Esophagus muscularis mucosa (tissue), 4 donors: ENCODE measurements around the gene SFXN1. TPM values are rescaled to one million over a fixed set of nuclear protein-coding genes. Genes with fewer than 3 reads are reported as not detected.

Experiments
- DNase-seq: peaks from one replicate; pipeline ENCODE4 v3.0.0-alpha.2; 2017; ENCODE audit errors: extremely low spot score
- H3K27ac ChIP-seq, 4 donors: fragments of 200-600 bp; sonication (generic); replicated peaks in 1 of 4; 1 replicate in 3 of 4; 2 replicates in 1 of 4; pipeline ENCODE4 v1.5.1; 2016 to 2019; ENCODE audit warnings: mild to moderate bottlenecking in 1 of 4
- H3K27me3 ChIP-seq, 4 donors: fragments of 200-600 bp; sonication (generic); one replicate each; pipeline versions ENCODE4 v1.5.1 to v1.6.0; 2016 to 2019
- H3K36me3 ChIP-seq, 4 donors: fragments of 200-600 bp; sonication (generic); one replicate each; pipeline ENCODE4 v1.5.1; 2016 to 2019
- H3K4me1 ChIP-seq, 4 donors: fragments of 200-600 bp; sonication (generic); one replicate each; pipeline ENCODE4 v1.5.1; 2016 to 2019
- H3K4me3 ChIP-seq, 4 donors: fragments of 200-600 bp; sonication (generic); 1 replicate in 2 of 4; 2 replicates in 2 of 4; pipeline ENCODE4 v1.5.1; 2016 to 2019; ENCODE audit warnings: mild to moderate bottlenecking in 4 of 4, moderate library complexity in 1 of 4
- H3K9me3 ChIP-seq, 4 donors: fragments of 200-600 bp; sonication (generic); 1 replicate in 3 of 4; 2 replicates in 1 of 4; pipeline ENCODE4 v1.5.1; 2016 to 2019
- CTCF ChIP-seq, 3 experiments: fragments of 200-600 bp in 2 of 3; fragments of 450-650 bp in 1 of 3; sonication (generic) in 2 of 3; IDR thresholded peaks; one replicate each; pipeline ENCODE4 v1.5.1; 2017 to 2019; ENCODE audit warnings: antibody characterized with exemption in 3 of 3, mild to moderate bottlenecking in 2 of 3, moderate library complexity in 1 of 3
- EP300 ChIP-seq: sonication (generic); formaldehyde crosslinking; IDR thresholded peaks from one replicate; pipeline ENCODE4 v1.6.1; 2017; ENCODE audit warnings: antibody characterized with exemption
- POLR2A ChIP-seq: fragments of 450-650 bp; IDR thresholded peaks from one replicate; pipeline ENCODE4 v1.6.1; 2017; ENCODE audit warnings: antibody characterized with exemption, moderate library complexity, mild to moderate bottlenecking, low read depth
- POLR2AphosphoS5 ChIP-seq, 2 donors: sonication (generic); formaldehyde crosslinking; IDR thresholded peaks; one replicate each; pipeline ENCODE4 v1.6.1; 2017; ENCODE audit warnings: antibody characterized with exemption in 2 of 2
- WGBS: methylation state at CpG from one replicate; pipeline ENCODE4 v1.1.5; 2018; 5-methylcytosine and 5-hydroxymethylcytosine counted together
- intact Hi-C: fragments of 100-400 bp; cut with DNase I; formaldehyde crosslinking; loops from one replicate; pipeline ENCODE4 v1.15.1; 2023
- total RNA-seq, 4 donors: library from RNA; depleted of rRNA; stranded (reverse); fragments of >200 nt; gene quantifications; one replicate each; pipeline versions ENCODE4 v1.1.0 to v1.2.1, GENCODE V29; 2016

The SFXN1 gene
- total RNA-seq, 4 donors from 2014 or later: 11.2 to 18.1 (median 15.3) TPM

- Histone ChIP-seq H3K9me3 (no peaks in the 10 kb centered on the region), H3K4me1 (peaks cover 14 to 32% (median 19%) of the 10 kb centered on the region in 4 donors), H3K27ac (no peak overlapping the region), H3K4me3 (no peak overlapping the region), H3K27me3 (no peaks in the 10 kb centered on the region), H3K36me3 (peaks cover 0 to 27% (median 15%) of the 10 kb centered on the region in 4 donors)
- no peak for TF ChIP-seq EP300
- TF ChIP-seq POLR2AphosphoS5 (IDR thresholded peaks at IDR 0.05): no peak
- no peak for TF ChIP-seq CTCF (IDR thresholded peaks at IDR 0.05)
- no peak for TF ChIP-seq POLR2A
- DNase-seq: no peak
- intact Hi-C loops: no loop called here
- WGBS: 97% methylated on average over 8 of the region's 8 CpGs
Measured at GRCh38 chr5:175483337-175483736, 5.0 kb downstream of the SFXN1 start.

GRCh38 chr5:175484322-175484721, 6.0 kb downstream of the SFXN1 start:
- peaks cover 0 to 31% (median 15%) of the 10 kb centered on the region in 4 donors for H3K36me3 ChIP-seq
- TF ChIP-seq EP300: no peak
- no peak for TF ChIP-seq POLR2AphosphoS5 (IDR thresholded peaks at IDR 0.05)
- TF ChIP-seq CTCF (IDR thresholded peaks at IDR 0.05): no peak
- TF ChIP-seq POLR2A: no peak
- WGBS: 98% methylated on average over 24 of the region's 26 CpGs
- peaks cover 12 to 22% (median 15%) of the 10 kb centered on the region in 4 donors for H3K4me1 ChIP-seq
- no peak for DNase-seq
- no peaks in the 10 kb centered on the region for H3K27me3 ChIP-seq
- intact Hi-C loops: no loop called here
- H3K9me3 ChIP-seq: no peaks in the 10 kb centered on the region
- H3K27ac ChIP-seq: no peak overlapping the region
- no peak overlapping the region for H3K4me3 ChIP-seq

- H3K36me3 ChIP-seq: peaks cover 0 to 31% (median 15%) of the 10 kb centered on the region in 4 donors
- TF ChIP-seq EP300: no peak
- no peak for TF ChIP-seq POLR2AphosphoS5 (IDR thresholded peaks at IDR 0.05)
- no peak for TF ChIP-seq CTCF (IDR thresholded peaks at IDR 0.05)
- TF ChIP-seq POLR2A: no peak
- H3K27ac ChIP-seq: no peak overlapping the region
- 95% methylated on average over 4 of the region's 4 CpGs for WGBS
- H3K4me1 ChIP-seq: peaks cover 7 to 17% (median 9%) of the 10 kb centered on the region in 4 donors
- no peaks in the 10 kb centered on the region for H3K9me3 ChIP-seq
- DNase-seq: no peak
- intact Hi-C loops: no loop called here
- H3K4me3 ChIP-seq: no peak overlapping the region
- H3K27me3 ChIP-seq: no peaks in the 10 kb centered on the region
Measured at GRCh38 chr5:175484829-175485228, 6.5 kb downstream of the SFXN1 start.

GRCh38 chr5:175485631-175486030, 7.3 kb downstream of the SFXN1 start:
- no peak overlapping the region for H3K4me3 ChIP-seq
- no peaks in the 10 kb centered on the region for H3K27me3 ChIP-seq
- no peak overlapping the region for H3K27ac ChIP-seq
- H3K9me3 ChIP-seq: no peaks in the 10 kb centered on the region
- intact Hi-C loops: no loop called here
- TF ChIP-seq POLR2A: no peak
- TF ChIP-seq POLR2AphosphoS5 (IDR thresholded peaks at IDR 0.05): no peak
- no peak for TF ChIP-seq CTCF (IDR thresholded peaks at IDR 0.05)
- TF ChIP-seq EP300: no peak
- 96% methylated on average over 6 of the region's 6 CpGs for WGBS
- DNase-seq: no peak
- H3K4me1 ChIP-seq: peaks cover 2 to 9% (median 3%) of the 10 kb centered on the region in 4 donors
- peaks cover 0 to 31% (median 15%) of the 10 kb centered on the region in 4 donors for H3K36me3 ChIP-seq

- Histone ChIP-seq H3K36me3 (peaks cover 2 to 43% (median 28%) of the 10 kb centered on the region in 4 donors), H3K27me3 (no peaks in the 10 kb centered on the region), H3K27ac (no peak overlapping the region), H3K9me3 (no peaks in the 10 kb centered on the region), H3K4me1 (peaks cover 0 to 7% (median 4%) of the 10 kb centered on the region in 4 donors), H3K4me3 (no peak overlapping the region)
- intact Hi-C loops: no loop called here
- TF ChIP-seq EP300 (no peak), CTCF (IDR thresholded peaks at IDR 0.05) (no peak), POLR2AphosphoS5 (IDR thresholded peaks at IDR 0.05) (no peak)
- no peak for DNase-seq
- 89% methylated on average over 11 of the region's 11 CpGs for WGBS
Measured at GRCh38 chr5:175487514-175488222, 9.3 kb downstream of the SFXN1 start.
